GM18861 (cell line): ENCODE data around the gene NTN3.

Experiments
- ATAC-seq: cut with Tn5 transposase; IDR thresholded peaks from one replicate; pipeline ENCODE4 v1.9.1; 2021; ENCODE audit not compliant: unreplicated experiment

The NTN3 gene

DNA sequence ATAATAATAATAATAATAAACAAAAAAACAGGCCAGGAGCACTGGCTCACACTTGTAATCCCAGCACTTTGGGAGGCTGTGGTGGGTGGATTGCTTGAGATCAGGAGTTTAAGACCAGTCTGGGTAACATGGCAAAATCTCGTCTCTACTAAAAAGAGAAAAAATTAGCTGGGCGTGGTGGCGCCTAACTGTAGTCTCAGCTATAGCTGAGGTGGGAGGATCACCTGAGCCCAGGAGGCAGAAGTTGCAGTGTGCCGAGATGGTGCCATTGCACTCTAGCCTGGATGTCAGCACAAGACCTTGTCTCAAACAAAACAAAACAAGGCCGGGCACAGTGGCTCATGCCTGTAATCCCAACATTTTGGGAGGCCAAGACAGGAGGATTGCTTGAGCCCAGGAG is 23.9 kb downstream of the NTN3 start:
- ATAC-seq: no peak

DNA sequence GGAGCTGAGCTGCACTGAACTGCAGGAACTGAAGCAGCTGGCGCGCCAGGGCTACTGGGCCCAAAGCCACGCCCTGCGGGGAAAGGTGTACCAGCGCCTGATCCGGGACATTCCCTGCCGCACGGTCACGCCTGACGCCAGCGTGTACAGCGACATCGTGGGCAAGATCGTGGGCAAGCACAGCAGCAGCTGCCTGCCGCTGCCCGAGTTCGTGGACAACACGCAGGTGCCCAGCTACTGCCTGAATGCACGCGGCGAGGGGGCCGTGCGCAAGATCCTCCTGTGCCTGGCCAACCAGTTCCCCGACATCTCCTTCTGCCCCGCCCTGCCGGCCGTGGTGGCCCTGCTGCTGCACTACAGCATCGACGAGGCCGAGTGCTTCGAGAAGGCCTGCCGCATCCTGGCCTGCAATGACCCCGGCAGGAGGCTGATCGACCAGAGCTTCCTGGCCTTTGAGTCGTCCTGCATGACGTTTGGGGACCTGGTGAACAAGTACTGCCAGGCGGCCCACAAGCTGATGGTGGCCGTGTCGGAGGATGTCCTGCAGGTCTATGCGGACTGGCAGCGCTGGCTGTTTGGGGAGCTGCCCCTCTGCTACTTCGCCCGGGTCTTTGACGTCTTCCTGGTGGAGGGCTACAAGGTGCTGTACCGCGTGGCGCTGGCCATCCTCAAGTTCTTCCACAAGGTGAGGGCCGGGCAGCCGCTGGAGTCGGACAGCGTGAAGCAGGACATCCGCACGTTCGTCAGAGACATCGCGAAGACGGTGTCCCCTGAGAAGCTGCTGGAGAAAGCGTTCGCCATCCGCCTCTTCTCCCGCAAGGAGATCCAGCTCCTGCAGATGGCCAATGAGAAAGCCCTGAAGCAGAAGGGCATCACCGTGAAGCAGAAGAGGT is 25.4 kb downstream of the NTN3 start:
- ATAC-seq: no peak

DNA sequence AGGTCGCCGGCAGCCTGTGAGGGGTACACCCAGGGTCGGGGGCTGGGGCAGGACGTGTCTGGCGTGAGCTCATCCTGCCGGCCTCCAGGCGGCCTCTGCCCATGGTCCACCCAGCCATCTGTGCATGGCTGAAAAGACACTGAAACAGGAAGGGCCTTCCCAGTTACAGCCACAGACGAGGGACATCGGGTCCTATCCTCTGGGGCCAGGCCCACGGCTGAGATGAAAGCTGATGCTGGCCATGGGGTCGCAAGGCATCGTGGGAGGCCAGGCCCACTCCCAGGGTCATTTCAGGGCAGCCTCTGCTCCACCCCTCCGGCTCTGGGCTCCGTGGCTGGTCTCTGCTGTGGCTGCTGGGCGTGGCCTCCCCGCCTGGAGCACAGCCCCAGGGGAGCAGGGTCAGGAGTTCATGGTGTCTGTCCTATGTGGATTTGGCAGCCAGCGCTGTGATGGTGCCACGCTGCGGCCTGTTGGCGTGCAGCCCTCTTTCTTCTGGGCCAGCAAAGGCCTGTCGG is 26.1 kb downstream of the NTN3 start:
- no peak for ATAC-seq

DNA sequence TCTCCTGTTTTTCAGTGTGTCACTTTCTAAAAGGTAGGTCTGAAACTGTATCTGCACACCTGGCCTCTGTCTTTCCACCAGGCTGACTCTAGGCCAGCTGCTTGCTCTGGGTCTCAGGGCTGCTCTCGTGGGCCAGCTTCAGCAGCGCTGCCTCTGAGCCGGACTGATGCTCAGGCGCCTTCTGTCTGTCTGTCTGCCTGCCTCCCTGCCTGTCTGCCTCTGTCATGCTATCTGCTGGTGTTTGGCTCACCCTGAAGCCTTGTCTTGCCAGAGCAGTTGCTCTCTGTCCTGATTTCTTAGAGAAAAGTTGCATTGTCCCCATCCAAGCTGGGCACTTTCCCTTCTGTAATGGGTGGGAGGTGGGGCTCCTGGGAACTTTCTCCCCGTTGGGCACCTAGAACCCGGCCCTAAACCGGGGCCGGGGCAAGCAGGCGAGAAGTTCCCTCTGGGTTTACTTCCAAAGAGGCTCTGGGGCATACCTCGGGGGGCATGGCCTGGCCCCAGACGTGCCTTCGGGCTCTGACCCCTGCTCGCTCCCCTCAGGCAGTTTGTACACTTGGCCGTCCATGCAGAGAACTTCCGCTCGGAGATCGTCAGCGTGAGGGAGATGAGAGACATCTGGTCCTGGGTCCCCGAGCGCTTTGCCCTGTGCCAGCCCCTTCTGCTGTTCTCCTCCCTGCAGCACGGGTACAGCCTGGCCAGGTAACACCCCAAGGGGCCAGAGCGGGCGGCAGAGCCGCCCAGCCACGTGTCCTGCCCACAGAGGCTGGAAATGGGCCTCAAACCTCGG is 26.8 kb downstream of the NTN3 start:
- ATAC-seq: no peak

DNA sequence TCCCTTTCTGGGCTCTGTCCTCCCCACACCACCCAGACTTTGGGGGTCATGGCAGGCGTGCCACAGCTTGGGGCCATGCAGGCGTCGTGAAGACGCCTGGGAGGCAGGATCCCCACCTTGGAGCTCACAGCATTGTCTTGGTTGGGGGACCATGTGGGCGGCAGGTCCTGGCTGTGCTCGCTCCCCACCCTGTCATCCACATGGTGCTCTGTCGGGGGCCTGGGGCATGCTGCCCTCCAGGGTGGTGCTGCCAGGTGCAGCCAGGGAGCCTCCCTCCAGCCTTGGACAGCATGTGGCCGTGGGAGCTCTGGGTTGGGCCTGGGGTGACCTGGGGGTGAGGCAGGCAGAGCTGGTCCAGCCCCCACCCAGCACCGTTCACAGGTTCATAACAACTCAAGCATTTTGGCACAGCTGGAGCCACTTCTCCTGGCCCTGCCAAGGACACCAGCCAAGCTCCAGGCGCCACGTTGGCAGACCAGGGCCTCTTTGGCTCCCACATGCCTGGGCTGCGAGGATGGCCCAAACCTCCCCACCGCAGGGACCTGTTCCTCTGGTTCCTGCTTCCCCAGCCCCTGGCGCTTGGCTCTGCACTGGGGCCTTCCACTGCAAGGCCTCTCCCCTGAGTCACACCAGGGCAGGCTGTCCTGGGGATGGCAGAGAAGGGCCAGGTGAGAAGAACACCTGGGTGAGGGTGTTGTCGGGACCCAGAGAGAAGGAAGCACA is 27.6 kb downstream of the NTN3 start:
- ATAC-seq: no peak

DNA sequence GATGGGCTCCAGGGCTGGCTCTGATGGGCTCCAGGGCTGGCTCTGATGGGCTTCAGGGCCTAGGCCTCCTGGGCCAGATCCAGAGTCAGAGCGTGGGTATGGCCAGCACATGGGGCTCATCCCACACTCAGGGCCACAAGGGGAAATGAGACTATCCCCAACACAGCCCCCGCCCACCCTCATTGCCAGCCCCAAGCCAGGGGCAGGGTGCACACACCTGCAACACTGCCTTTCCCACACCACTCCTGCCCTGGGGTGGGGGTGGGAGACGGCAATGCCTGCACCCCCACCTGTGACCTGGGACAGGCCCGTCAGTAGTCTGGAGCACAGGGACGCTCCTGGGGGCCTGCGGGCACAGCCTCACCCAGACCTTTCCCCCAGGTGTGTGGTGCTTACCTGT is 28.4 kb downstream of the NTN3 start:
- no peak for ATAC-seq

DNA sequence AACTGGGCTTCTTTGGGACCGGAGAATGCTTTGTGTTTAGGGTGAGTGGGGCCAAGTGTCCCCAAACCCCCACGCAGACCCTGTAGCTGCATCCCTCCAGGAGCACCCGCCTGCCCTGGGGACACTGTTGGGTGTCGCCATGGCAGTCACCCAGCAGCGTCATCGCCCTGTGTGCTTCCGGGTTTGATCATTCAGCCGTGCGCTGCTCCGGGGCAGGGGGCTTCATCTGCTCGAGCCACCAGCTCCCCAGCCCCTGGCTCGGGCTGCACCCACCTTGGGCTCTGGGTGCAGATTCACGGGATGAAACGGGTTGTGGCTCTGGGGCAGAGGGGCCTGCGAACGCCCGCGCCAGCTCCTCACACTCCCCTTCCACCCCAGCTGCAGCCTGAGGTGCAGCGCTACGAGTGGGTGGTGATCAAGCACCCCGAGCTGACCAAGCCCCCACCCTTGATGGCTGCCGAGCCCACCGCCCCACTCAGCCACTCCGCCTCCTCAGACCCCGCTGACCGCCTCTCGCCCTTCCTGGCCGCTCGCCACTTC is 28.9 kb downstream of the NTN3 start:
- ATAC-seq: no peak

DNA sequence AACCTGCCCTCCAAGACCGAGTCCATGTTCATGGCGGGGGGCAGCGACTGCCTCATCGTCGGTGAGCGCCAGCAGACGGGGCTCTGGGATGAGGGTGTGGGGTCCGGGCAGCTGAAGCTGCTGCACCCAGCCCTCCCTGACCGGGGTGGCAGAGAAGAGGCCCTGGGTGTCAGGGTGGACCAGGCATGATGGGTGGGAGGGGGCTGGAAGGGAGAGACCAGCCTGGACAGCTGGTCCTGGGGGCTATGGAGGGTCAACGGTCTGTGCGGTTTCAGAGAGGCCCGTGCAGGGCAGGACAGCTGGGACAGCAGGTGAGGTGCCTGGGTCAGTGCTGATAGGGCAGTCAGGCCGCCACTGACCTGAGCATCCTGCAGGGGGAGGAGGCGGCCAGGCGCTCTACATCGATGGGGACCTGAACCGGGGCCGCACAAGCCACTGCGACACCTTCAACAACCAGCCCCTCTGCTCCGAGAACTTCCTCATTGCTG is 29.4 kb downstream of the NTN3 start:
- ATAC-seq: no peak

DNA sequence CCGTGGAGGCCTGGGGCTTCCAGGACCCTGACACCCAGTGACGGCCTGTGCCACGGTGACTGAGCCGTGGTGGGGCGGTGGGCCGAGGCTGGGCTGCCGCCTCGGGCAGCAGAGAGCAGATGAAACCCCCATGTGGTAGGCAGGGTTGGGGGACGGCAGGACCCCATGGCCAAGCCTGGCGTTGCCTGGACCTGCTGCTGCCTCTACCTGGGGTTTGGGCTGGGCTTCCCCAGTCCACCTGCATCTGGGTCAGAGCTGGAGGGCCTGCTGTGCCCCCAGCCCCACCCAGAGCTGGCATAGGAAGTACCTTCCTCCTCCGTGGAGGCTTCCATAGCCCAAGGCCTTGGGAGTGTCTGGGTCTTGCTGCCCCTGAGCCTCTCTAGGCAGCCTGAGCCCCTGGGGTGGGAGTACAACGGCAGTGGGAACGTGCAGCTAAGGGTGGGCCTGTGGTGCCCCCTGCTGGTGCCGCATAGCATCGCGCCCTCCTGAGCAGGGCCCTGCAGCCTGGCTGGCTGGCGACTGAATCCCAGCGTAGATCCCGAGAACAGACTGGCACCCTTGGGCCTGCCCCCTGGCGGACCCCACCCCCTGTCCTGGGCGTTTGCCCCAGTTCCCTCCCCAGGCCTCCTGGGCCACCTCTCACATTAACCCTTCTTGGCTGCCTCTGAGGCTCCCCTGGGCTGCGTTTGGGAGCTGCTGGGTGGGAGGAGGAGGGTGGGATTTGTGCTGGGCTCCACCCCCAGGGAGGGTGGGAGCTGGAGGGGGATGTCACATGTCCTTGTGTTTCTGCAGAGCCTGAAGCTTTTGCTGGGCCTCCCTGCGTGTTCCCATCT is 30.0 kb downstream of the NTN3 start:
- ATAC-seq: no peak

DNA sequence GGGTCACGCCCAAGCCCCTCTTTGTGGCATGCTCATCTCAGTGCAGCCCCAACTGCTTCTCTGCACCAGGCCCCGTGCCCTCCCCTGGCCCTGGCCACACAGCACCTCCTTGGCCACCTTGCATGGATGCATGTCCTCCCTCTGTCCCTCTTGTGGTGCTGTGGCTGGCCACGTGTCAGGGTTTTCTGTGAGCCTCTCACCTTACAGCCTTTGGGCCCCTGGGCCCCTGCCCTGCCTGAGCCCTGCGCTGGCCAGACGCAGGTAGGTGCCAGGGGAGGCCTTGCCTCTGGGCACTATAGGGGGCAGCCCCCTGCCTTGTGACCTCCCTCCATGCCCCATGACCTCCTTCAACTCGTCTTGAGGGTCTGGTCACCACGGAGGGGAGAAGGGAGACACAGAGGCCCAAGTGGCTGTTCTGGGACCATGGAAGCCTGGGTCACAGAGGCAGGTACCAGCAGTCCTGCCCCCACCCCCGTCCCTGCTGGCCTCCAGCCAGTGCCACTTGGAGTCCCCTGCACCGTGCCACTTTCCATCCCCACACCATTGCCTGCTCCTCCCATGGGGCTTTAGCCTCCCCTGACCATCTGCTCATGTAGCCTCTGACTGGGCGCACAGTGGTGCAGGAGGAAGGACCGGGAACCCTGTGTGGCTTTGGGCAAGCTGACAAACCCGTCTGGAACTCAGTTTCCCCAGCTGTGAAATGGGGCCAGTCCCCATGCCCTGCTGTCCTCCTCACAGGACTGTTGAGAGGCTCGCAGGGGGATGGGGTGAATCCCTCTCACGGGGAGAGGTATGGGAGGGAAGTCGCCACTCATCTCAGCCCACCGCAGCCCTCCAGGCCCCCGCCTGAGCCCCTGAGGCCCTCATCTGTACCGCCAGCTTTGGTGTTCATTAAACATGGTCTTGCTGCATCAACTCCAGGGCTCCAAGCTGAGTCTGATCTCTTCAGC is 31.1 kb downstream of the NTN3 start:
- ATAC-seq: no peak

DNA sequence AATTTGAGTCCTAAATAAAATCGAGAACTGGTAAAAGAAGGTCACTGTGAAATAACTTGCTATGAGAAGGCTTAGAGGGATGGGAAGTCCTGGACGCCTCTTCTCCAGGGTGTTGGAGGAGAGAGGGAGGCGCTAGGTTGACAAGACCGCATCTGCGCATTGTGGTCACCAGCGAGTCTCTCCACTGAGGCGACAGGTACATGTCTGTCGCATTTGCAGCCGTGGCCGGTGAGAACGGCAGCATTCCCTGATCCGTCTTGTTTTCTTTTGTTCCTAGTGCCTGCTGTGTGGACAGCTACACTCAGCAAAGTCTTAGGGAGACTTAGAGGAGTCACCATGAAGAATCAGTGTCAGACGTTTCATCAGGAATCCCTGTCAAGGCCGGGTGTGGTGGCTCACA is 34.6 kb downstream of the NTN3 start:
- ATAC-seq: no peak

DNA sequence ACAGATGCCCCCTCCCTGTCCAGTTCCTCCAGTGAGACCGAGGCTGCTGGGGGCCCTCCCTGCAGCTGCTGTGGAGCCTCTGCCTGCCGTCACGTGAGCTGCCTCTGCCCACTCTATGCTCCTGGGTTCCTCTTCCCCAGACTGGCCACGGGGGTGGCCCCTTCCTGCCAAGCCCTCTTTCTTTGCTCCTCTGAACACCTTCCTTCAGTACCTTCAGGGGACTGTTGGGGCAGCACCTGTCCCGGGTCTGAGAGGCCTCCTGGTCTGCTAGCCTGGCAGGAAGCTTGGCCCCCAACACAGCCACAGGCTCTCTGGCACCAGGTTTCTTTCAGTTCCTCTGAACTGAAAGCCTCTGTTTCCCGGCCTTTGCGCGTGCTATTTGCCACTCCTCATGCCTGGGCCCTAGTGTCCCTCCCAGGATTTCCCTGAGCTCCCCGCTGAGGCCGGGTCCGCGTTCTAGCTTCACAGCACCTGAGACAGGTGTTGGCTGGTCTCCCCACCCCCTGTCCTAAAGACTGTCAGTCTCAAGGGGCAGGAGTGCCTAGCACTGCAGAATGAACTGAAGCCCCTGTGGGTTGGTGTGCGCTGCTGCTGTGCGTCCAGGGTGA is 36.1 kb downstream of the NTN3 start:
- ATAC-seq: peak; percentile 41

DNA sequence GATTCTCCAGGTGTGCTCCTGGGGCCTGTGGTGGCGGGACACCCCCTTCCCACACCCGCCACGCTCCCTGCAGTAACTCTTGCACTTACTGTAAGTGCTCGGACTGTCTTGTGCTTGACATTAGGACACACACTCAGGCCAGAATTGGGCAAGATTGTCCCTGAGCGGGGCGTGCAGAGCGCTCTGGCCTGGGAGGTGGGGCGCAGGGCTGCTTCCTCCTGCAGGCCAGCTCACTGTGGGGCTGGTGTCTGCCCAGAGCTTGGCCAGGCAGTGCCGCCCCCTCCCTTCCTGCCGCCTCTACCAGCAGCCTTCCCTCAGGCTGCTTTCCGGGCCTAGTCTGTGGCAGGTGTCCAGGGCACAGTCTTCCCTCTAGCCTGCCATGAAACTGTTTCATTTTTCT is 36.6 kb downstream of the NTN3 start:
- ATAC-seq: peak; percentile 10

DNA sequence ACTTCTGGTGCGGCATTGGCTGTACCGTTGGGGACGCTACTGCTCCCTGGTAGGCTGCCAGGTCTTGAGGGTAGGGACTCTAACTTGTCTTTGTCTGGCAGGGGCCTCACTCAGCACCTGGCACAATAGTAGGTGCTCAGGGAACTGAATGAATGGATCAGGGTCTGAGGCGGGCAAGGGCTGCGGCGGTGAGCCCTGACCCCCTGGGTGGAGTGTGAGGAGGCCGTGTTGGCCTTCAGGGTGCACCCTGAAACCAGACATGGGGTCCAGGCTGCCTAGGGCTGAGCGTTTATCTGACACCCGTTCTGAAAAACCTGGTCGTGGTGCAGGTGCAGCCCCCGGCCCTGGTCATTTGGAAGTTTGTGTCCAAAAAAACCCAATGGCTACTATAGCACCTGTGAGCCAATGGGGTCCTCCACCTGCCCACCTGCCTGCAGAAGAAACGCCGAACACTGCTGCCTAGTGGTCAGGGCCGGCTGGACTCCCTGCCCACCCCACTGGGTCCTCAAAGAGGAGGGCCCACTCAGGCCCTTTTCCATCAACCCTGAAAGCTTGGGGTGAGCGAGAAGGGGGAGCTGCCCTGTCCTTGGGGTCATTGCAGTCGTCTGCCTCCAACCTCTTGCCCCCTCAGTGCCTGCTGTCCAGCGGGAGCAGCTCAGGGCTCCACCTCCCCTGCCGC is 37.8 kb downstream of the NTN3 start:
- no peak for ATAC-seq

DNA sequence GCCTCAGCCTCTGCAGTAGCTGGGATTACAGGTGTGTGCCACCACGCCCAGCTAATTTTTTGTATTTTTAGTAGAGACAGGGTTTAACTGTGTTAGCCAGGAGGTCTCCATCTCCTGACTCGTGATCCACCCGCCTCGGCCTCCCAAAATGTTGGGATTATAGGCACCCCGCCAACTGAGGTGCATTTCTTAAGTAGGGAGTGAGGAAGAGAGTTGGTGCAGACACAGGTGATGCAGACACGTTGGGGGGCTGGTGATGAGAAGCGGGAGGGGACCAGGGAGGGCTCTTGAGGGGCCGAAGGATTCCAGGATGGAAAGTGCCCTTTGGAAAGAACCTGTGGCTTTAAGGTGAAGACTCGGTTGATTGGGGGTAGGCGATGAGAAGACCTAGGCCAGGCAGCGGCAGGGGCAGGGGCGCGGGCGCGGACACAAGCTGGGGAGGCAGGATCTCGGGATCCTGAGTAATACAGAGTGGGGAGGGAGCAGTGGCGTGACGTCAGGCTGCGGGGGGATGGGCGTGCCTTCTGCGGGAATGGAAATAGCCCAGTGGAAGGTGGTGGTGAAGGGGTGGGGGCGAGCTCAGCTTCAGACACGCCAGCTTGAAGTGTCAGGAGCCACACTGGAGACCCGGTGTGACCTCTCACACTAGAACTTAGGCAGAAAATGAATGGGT is 40.2 kb downstream of the NTN3 start:
- no peak for ATAC-seq

DNA sequence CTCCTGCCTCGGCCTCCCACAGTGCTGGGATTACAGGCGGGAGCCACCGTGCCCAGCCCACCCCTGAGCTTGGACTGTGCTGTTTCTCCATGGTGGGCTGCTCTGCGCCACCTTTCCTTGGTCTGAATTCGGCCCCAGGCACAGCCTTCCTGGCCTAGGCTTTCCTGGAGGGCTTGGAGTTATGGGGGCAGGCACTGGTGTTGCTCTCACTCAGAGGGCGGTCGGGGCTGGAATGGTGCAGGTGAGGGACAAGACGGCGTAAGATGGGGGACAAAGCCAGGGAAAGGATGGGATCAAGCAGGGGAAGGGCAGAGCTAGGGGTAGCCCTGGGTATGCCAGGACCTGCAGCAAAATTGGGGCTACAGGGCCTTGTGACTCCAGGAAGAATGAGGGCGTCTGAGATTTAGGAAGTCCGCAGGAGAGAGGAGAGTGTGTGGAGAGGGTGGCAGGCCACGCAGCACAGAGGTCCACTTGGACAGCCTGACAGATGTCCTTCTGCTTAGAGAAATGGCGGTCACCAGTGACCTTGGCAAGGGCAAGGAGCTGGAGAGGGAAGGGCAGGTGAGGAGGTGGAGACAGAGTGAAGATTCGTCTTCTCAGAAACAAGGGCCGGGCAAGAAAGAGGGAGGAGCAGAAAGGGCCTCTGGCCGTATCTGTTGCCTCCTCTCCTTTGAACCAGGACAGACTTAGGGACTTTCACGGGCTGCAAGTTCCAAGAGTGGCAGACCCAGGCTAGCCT is 41.1 kb downstream of the NTN3 start:
- no peak for ATAC-seq
